A549 treated with AZD9567 at 1 μM for 4 hours (cell line): ENCODE data around the gene SMOC2. TPM values are rescaled to one million over a fixed set of nuclear protein-coding genes. Genes with fewer than 3 reads are reported as not detected.

Experiments
- total RNA-seq: library from RNA; stranded (reverse); fragments of 200-300 nt; extraction: Qiagen RNA extraction; gene quantifications from 5 replicates; pipeline ENCODE4 v1.2.3, GENCODE V29; 2022; ENCODE audit not compliant: insufficient read depth

SMOC2 gene
- total RNA-seq = 0.03 to 0.08 TPM (median 0.03 TPM) in 3 of 5 replicates, not detected in the others

GRCh38 chr6:168440520-168441433, at the start of gene SMOC2:
Gene SMOC2, plus strand, starts transcription at chr6:168441184. Its CDS starts 187 bp downstream, at chr6:168441371.

Other genes with a start within 250 kb of the SMOC2 start
- 0.05 to 1.3 TPM (median 0.08 TPM) in 5 replicates for gene DACT2, start 121.4 kb upstream of the SMOC2 start, total RNA-seq